Left renal pelvis (tissue), 4 donors: ENCODE data around the gene CCDC177. TPM values are rescaled to one million over a fixed set of nuclear protein-coding genes. Genes with fewer than 3 reads are reported as not detected.

Source experiments
- DNase-seq, 4 donors: peaks; one replicate each; pipeline ENCODE4 v3.0.0-alpha.2; 2013; ENCODE audit warnings: low read depth in 4 of 4, low spot score in 3 of 4
- polyA plus RNA-seq, 4 donors: library from polyadenylated mRNA; unstranded; fragments of 120-200 nt; gene quantifications; one replicate each; pipeline ENCODE4 v1.2.1, GENCODE V29; 2013; ENCODE audit not compliant: insufficient read length in 4 of 4

CCDC177 gene
- polyA plus RNA-seq, 4 donors, result 0.08 to 0.31 (median 0.12) TPM

DNA sequence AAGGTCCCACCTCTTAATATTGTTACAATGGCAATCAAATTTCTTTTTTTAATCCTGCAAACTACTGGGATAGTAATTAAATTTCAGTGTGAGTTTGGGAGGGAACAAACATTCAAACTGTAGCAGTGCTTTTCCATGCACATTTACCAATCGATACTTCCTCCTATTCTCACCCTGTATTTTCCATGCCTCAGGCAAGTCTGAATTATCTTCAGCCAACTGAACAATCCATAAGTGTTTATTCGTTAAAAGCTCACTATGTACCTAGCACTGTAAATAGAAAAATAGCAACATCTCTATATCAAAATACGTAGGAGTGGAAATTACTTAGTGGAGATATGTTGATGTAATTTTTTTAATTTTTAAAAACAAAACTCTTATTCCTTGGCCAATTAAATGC is 43.5 kb downstream of the CCDC177 start:
- no peak for DNase-seq

DNA sequence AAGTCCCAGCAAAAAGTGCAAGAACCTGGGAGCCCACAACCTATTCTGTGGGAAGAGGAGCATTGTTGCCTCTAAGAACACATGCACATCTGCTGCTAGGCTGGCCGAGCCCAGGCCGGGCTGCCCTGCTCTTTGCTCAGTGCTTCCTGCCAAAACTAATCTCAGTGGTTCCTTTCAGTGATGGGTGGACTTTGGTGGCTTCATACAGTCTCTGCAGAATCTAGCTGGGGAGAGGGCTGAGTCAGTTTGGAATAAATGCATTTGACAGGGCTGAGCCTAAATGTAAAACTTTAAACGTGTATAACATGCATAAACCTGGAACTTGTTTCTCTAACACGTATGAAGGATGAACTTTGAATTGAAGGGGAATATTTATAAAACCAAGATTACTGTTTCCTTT is 44.6 kb downstream of the CCDC177 start:
- DNase-seq, result no peak

DNA sequence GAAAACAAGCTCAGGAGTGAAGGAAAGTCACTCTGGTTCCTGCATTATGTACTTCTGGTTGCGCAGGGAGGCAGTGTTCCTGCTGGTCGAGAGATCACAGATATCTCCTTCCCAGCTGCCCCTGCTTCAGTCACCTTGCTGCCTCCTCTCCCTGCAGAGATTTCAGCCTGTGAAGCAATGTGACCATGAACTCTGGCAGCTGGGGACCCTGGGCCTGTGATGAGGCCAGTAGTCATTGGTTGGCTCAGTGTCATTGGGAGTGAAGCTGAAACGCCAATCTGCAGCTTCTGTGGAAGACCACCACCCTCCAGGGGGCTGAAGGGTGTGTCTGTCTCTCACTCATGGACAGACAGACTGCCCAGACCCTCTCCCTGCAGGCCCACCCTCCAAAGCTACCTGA is 45.1 kb downstream of the CCDC177 start:
- no peak for DNase-seq

DNA sequence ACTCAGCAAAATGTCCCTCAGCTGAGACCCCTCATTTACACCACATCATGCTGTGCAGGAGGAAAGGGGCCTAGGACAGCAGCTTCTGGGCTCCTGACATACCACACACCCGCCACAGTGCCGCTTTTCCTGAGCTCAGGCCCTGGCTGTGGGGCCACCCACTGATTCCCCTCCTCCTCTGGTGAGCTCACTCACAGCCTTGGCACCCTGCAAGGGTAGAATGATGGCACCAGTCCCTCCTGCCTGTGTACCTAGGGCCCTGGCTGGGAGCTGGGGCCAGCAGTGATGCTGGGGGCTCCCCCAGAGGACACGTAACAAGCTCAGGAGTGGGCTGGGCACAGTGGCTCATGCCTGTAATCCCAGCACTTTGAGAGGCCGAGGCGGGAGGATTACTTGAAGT is 45.7 kb downstream of the CCDC177 start:
- DNase-seq, result no peak

DNA sequence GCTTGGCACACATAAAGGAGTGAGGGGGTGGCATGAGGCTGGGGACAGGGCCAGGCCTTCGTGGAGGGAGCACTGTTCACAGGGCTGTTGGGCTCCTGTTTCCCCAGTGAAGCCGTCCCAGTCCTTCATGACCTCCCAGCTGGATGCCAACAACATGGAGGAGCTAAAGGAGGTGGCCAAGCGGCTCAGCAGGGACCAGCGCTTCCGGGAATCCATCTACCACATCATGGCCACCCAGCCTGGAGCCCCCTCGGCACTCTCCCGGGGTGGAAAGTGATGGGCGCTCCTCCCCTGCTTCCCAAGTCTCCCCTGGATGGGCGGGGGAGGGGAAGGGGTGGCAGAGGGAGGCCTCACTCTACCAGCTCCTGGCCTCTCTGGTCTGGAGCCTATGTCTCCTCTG is 46.5 kb downstream of the CCDC177 start:
- no peak for DNase-seq

DNA sequence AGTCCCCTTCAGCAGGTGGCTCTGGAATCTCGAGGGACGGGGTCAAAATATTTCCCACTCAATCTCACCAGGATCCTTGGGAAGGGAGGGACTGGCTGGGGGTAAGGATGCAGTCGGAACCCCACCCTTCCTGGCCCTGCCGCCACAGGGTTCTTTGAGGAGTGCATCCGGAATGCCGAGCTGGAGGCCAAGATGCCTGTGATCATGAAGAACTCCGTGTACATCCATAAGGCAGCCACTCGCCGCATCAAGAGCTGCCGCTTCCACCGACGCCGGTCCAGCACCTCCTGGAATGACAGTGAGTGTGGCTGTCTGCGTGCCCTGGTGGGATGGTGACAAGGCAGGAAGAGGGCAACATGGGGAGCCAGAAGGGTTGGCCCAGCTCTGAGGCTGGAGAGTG is 47.0 kb downstream of the CCDC177 start:
- DNase-seq, result no peak

DNA sequence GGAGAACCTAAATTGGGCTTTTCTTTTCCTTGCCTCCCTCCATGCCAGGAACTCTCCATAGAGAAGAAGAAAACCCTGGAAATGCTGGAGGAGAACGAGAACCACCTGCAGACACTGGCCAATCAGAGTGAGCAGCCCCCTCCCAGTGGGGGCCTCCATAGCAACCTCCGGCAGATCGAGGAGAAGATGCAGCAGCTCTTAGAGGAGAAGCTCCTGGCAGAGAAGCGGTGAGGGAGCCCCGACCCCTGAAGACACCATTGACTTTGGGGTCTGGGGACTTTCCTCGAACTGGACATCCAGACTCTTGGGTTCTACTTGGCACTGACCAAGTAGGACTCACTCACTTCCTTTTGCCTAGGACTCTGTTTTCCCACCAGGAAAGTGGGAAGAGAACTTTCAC is 48.8 kb downstream of the CCDC177 start:
- no peak for DNase-seq

DNA sequence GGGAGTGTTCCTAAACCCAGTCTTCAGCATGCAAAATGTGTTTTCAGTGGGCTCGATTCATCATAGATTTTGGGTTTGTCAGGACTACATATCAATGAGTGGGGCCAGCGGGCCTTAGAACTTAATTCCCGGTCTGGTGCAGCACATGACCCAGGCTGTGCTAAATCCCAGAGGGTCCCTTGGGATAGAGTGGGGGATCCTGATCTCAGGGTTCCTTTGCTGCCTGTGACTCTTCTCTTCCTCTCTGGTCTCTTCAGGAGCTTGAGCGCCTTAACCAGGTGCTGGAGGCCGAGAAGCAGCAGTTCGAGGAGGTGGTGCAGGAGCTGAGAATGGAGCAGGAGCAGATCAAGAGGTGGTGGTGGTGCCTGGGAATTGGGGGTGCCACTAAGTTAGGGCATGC is 52.6 kb downstream of the CCDC177 start:
- DNase-seq, result no peak

Other genes with a start within 250 kb of the CCDC177 start
- 100 to 1,000 TPM; 285 to 413 (median 343) TPM for gene ERH, start 176.6 kb downstream of the CCDC177 start, polyA plus RNA-seq
- 10 to 100 TPM; 60.8 to 92.0 (median 82.7) TPM for gene SLC39A9, start 176.2 kb downstream of the CCDC177 start, polyA plus RNA-seq
- gene PLEKHD1, start 90.1 kb downstream of the CCDC177 start, polyA plus RNA-seq, result 1 to 10 TPM in 3 of 4 donors, under 1 TPM in 1; 0.31 to 5.9 (median 4.6) TPM
- 10 to 100 TPM; 18.5 to 28.3 (median 21.4) TPM for gene SUSD6, start 36.7 kb upstream of the CCDC177 start, polyA plus RNA-seq
- 100 to 1,000 TPM; 490 to 755 (median 616) TPM for gene SRSF5, start 192.3 kb upstream of the CCDC177 start, polyA plus RNA-seq
- gene SLC10A1, start 222.4 kb upstream of the CCDC177 start, polyA plus RNA-seq, result under 1 TPM in 3 of 4 donors, not detected in 1; 0.10 to 0.20 (median 0.14) TPM